Astrocyte (in vitro differentiated cells and primary cell): Measurements from ENCODE around the gene CRY2. TPM values are rescaled to one million over a fixed set of nuclear protein-coding genes. Genes with fewer than 3 reads are reported as not detected.

Experiments
- DNase-seq: peaks from one replicate; pipeline ENCODE4 v3.0.0-alpha.2; 2010; ENCODE audit warnings: low read depth
- FAIRE-seq: peaks from 2 replicates; lab custom pipeline; 2011; peaks lifted over from hg19 to GRCh38; lab: Jason Lieb, UNC
- H2AFZ ChIP-seq: 2 replicates; pipeline ENCODE4 v1.6.0; 2012; ENCODE audit warnings: low read depth, low read length, inconsistent platforms
- H3K27ac ChIP-seq: 2 replicates; pipeline ENCODE4 v1.5.1; 2011; ENCODE audit warnings: low read depth, low read length, inconsistent platforms
- H3K27me3 ChIP-seq: 2 replicates; pipeline ENCODE4 v1.6.0; 2011; ENCODE audit warnings: low read length, inconsistent platforms; ENCODE audit not compliant: insufficient read depth
- H3K36me3 ChIP-seq: 2 replicates; pipeline ENCODE4 v1.5.1; 2011; ENCODE audit warnings: low read length, inconsistent platforms; ENCODE audit not compliant: insufficient read depth
- H3K4me1 ChIP-seq: 2 replicates; pipeline ENCODE4 v1.5.1; 2011; ENCODE audit warnings: low read length, inconsistent platforms; ENCODE audit not compliant: insufficient read depth
- H3K4me2 ChIP-seq: 2 replicates; pipeline ENCODE4 v1.6.0; 2012; ENCODE audit warnings: low read length, inconsistent platforms
- H3K4me3 ChIP-seq: 2 replicates; pipeline ENCODE4 v1.5.1; 2011; ENCODE audit warnings: low read depth, mild to moderate bottlenecking, low read length, inconsistent platforms; ENCODE audit not compliant: insufficient read depth
- H3K79me2 ChIP-seq: 2 replicates; pipeline ENCODE4 v1.6.0; 2012; ENCODE audit warnings: mild to moderate bottlenecking, low read length, inconsistent platforms; ENCODE audit not compliant: insufficient read depth
- H3K9ac ChIP-seq: 2 replicates; pipeline ENCODE4 v1.6.0; 2012; ENCODE audit warnings: mild to moderate bottlenecking, low read length, inconsistent platforms
- H3K9me3 ChIP-seq: 2 replicates; pipeline ENCODE4 v1.5.1; 2012; ENCODE audit warnings: low read depth, mild to moderate bottlenecking, low read length, inconsistent platforms; ENCODE audit not compliant: insufficient read depth
- H4K20me1 ChIP-seq: 2 replicates; pipeline ENCODE4 v1.6.0; 2012; ENCODE audit warnings: low read length, inconsistent platforms; ENCODE audit not compliant: insufficient read depth
- H3K27ac Mint-ChIP-seq: one replicate; pipeline ENCODE4 v1.8.0; 2021; ENCODE audit warnings: mild to moderate bottlenecking, mixed read lengths; ENCODE audit not compliant: unreplicated experiment
- H3K27me3 Mint-ChIP-seq: one replicate; pipeline ENCODE4 v1.8.0; 2021; ENCODE audit warnings: low read depth, mixed read lengths; ENCODE audit not compliant: unreplicated experiment
- H3K36me3 Mint-ChIP-seq: one replicate; pipeline ENCODE4 v1.8.0; 2021; ENCODE audit warnings: low read depth, mixed read lengths; ENCODE audit not compliant: unreplicated experiment
- H3K4me1 Mint-ChIP-seq: one replicate; pipeline ENCODE4 v1.8.0; 2021; ENCODE audit warnings: low read depth, mixed read lengths; ENCODE audit not compliant: unreplicated experiment
- H3K4me3 Mint-ChIP-seq: one replicate; pipeline ENCODE4 v1.8.0; 2021; ENCODE audit warnings: mild to moderate bottlenecking, moderate library complexity, mixed read lengths; ENCODE audit not compliant: unreplicated experiment
- H3K9me3 Mint-ChIP-seq: one replicate; pipeline ENCODE4 v1.8.0; 2021; ENCODE audit warnings: mild to moderate bottlenecking, mixed read lengths; ENCODE audit not compliant: unreplicated experiment
- CTCF ChIP-seq: IDR thresholded peaks from 2 replicates; pipeline ENCODE4 v1.5.1; 2011; ENCODE audit warnings: low read depth, mild to moderate bottlenecking, inconsistent platforms, low read length, moderate library complexity; ENCODE audit not compliant: insufficient read depth
- EZH2 ChIP-seq: IDR thresholded peaks from 2 replicates; pipeline ENCODE4 v1.6.1; 2012; ENCODE audit warnings: mild to moderate bottlenecking, low read length, inconsistent platforms; ENCODE audit not compliant: insufficient read depth
- total RNA-seq: library from RNA; stranded (reverse); gene quantifications from 2 replicates; pipeline ENCODE4 v1.2.1, GENCODE V29; 2021

CRY2 gene
- total RNA-seq, 1 donor from 2014 or later: 16.9 TPM

GRCh38 chr11:45918331-45918941 lies 71.2 kb downstream of the CRY2 start:
- peak overlapping the region; percentile 91 for H3K4me3 Mint-ChIP-seq
- TF ChIP-seq CTCF (no peak), EZH2 (no peak)
- no peaks in the 10 kb centered on the region for H3K9me3 Mint-ChIP-seq

DNA sequence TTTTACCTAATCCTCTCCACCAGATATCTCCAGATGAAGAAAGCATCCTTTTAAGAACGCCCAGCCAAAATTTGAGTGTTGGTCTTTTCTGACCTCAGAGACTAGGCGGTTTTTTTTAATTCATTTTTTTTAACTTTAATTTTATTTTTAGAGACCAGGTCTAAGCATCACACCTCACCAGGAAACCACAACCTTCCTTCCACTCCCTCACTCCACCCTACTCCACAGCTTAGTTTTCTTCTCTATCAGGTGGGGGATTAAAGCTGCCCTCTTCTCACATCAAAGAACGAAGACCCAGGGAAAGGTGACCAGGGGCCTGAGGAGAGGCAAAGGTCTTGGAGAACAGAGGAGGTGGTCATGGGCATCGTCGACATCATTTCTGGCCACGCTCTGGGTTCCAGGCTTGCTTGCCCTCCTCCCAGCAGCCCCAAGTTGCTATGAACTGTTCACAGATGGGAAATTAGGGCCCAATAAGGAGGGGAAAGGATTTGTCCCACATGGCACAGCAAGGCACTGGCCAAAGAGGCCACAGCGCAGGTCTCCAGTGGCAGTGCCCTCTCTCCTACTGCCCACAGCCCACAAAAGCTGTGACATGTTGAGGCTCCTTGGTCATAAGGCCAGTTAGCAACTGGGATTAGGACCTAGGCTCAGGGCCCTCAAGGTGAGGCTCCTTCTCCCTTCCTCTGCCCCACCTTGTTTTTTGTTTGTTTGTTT lies 71.8 kb downstream of the CRY2 start:
- DNase-seq (no peak), FAIRE-seq (no peak)
- peaks cover 26% of the 10 kb centered on the region for H3K27me3 ChIP-seq
- peak overlapping the region; percentile 91 for H3K4me3 Mint-ChIP-seq
- H3K27me3 Mint-ChIP-seq: peaks cover 21% of the 10 kb centered on the region
- peaks cover 7% of the 10 kb centered on the region for H3K36me3 ChIP-seq
- H3K36me3 Mint-ChIP-seq: peaks cover 4% of the 10 kb centered on the region
- TF ChIP-seq EZH2 (no peak), CTCF (no peak)
- no peaks in the 10 kb centered on the region for H3K9me3 ChIP-seq
- peak overlapping the region; percentile 34 for H2AFZ ChIP-seq
- peaks cover 24% of the 10 kb centered on the region for H3K79me2 ChIP-seq
- no peak overlapping the region for H3K27ac ChIP-seq
- H3K4me3 ChIP-seq: peak overlapping the region; percentile 93
- H3K9me3 Mint-ChIP-seq: no peaks in the 10 kb centered on the region
- peak overlapping the region; percentile 97 for H3K9ac ChIP-seq
- H4K20me1 ChIP-seq: peaks cover 9% of the 10 kb centered on the region
- H3K27ac Mint-ChIP-seq: no peak overlapping the region
- H3K4me1 Mint-ChIP-seq: peaks cover 11% of the 10 kb centered on the region
- peak overlapping the region; percentile 98 for H3K4me2 ChIP-seq
- peaks cover 6% of the 10 kb centered on the region for H3K4me1 ChIP-seq

More at GRCh38 chr11:45918331-45918941, 71.2 kb downstream of the CRY2 start:
- H3K27ac Mint-ChIP-seq: peak overlapping the region; percentile 92
- DNase-seq (peak; percentile 44), FAIRE-seq (no peak)
- peaks cover 4% of the 10 kb centered on the region for H3K36me3 Mint-ChIP-seq
- H3K27me3 Mint-ChIP-seq: peaks cover 16% of the 10 kb centered on the region
- Histone ChIP-seq H3K9me3 (no peaks in the 10 kb centered on the region), H3K27me3 (peaks cover 22% of the 10 kb centered on the region), H3K36me3 (peaks cover 7% of the 10 kb centered on the region), H3K4me3 (peak overlapping the region; percentile 93), H3K4me2 (peak overlapping the region; percentile 98), H3K27ac (peak overlapping the region; percentile 81), H3K4me1 (peaks cover 6% of the 10 kb centered on the region), H2AFZ (peak overlapping the region; percentile 86), H4K20me1 (peaks cover 9% of the 10 kb centered on the region), H3K9ac (peak overlapping the region; percentile 97), H3K79me2 (peaks cover 24% of the 10 kb centered on the region)
- peaks cover 11% of the 10 kb centered on the region for H3K4me1 Mint-ChIP-seq
